K562 (cell line): ENCODE measurements around the gene CELA3A. TPM values are rescaled to one million over a fixed set of nuclear protein-coding genes. Genes with fewer than 3 reads are reported as not detected.

Experiments
- ARID2 ChIP-seq: fragments of 450-650 bp; IDR thresholded peaks from 2 replicates; pipeline ENCODE4 v1.6.1; 2017; ENCODE audit warnings: antibody characterized with exemption, mild to moderate bottlenecking
- ATF4 ChIP-seq: fragments of 450-650 bp; formaldehyde crosslinking; IDR thresholded peaks from 2 replicates; pipeline ENCODE4 v1.4.0; 2022; ENCODE audit warnings: mild to moderate bottlenecking, moderate library complexity
- CBX5 ChIP-seq: IDR thresholded peaks from 2 replicates; pipeline ENCODE4 v1.6.1; 2014; ENCODE audit warnings: low read depth, borderline replicate concordance
- CREBBP ChIP-seq: IDR thresholded peaks from one replicate; pipeline ENCODE4 v1.6.1; 2012; ENCODE audit warnings: low read depth, mild to moderate bottlenecking, control low read depth, inconsistent platforms, low read length
- DDX20 ChIP-seq: fragments of 450-650 bp; IDR thresholded peaks from 2 replicates; pipeline ENCODE4 v1.6.1; 2016; ENCODE audit warnings: missing genetic modification characterization, low read depth, mild to moderate bottlenecking, missing compliant biosample characterization, moderate library complexity
- FOXA3 ChIP-seq, 2 experiments: fragments of 450-650 bp in 1 of 2; sonication (generic) in 1 of 2; formaldehyde crosslinking; IDR thresholded peaks in 1 of 2; conservative IDR thresholded peaks in 1 of 2; 2 replicates each; pipeline versions ENCODE4 v1.4.0 to v1.8.0; 2020 to 2022; ENCODE audit warnings: mild to moderate bottlenecking in 2 of 2, missing genetic modification reagents in 1 of 2
- HNRNPL ChIP-seq: fragments of 200-400 bp; formaldehyde crosslinking; IDR thresholded peaks from 2 replicates; pipeline ENCODE4 v1.6.1; 2017; ENCODE audit warnings: low read depth, mild to moderate bottlenecking, low read length
- HOXB6 ChIP-seq: fragments of 250-450 bp; sonication (Bioruptor Pico); IDR thresholded peaks from 2 replicates; pipeline ENCODE4 v1.5.1; 2022; ENCODE audit warnings: mild to moderate bottlenecking, borderline replicate concordance
- IRF1 ChIP-seq: sonication (generic); formaldehyde crosslinking; IDR thresholded peaks from 2 replicates; pipeline ENCODE4 v1.8.0; 2022; ENCODE audit warnings: missing genetic modification reagents, mild to moderate bottlenecking, borderline replicate concordance
- MAFG ChIP-seq: fragments of 450-650 bp; conservative IDR thresholded peaks from 2 replicates; pipeline ENCODE4 v1.6.1; 2016; ENCODE audit warnings: missing genetic modification characterization, missing compliant biosample characterization
- MCM7 ChIP-seq, 2 experiments: fragments of 450-650 bp; IDR thresholded peaks; 2 replicates each; pipeline ENCODE4 v1.6.1; 2016 to 2018
- PRPF4 ChIP-seq: fragments of 200-400 bp; formaldehyde crosslinking; IDR thresholded peaks from one replicate; pipeline ENCODE4 v1.6.1; 2017; ENCODE audit warnings: low read length, low read depth, mild to moderate bottlenecking; ENCODE audit not compliant: insufficient read depth, poor library complexity, severe bottlenecking
- SOX6 ChIP-seq: fragments of 450-650 bp; IDR thresholded peaks from 2 replicates; pipeline ENCODE4 v1.6.1; 2014; ENCODE audit warnings: mild to moderate bottlenecking
- TARDBP ChIP-seq: fragments of 450-650 bp; IDR thresholded peaks from 2 replicates; pipeline ENCODE4 v1.6.1; 2016
- TFE3 ChIP-seq: fragments of 450-650 bp; formaldehyde crosslinking; IDR thresholded peaks from 2 replicates; pipeline ENCODE4 v1.4.0; 2020; ENCODE audit warnings: mild to moderate bottlenecking, mixed read lengths
- ZNF277 ChIP-seq: fragments of 250-450 bp; sonication (Bioruptor Pico); IDR thresholded peaks from 2 replicates; pipeline ENCODE4 v1.8.0; 2022; ENCODE audit warnings: inconsistent platforms, mild to moderate bottlenecking, moderate library complexity, borderline replicate concordance
- ZNF280A ChIP-seq: fragments of 450-650 bp; IDR thresholded peaks from 2 replicates; pipeline ENCODE4 v1.6.1; 2018; ENCODE audit warnings: mild to moderate bottlenecking, low read depth; ENCODE audit not compliant: partially characterized antibody
- ZNF3 ChIP-seq: fragments of 250-450 bp; sonication (Bioruptor Pico); IDR thresholded peaks from 2 replicates; pipeline ENCODE4 v1.5.0; 2021; ENCODE audit warnings: mild to moderate bottlenecking, moderate library complexity
- ZNF551 ChIP-seq: fragments of 250-450 bp; sonication (Bioruptor Pico); IDR thresholded peaks from 2 replicates; pipeline ENCODE4 v1.5.0; 2021; ENCODE audit warnings: mild to moderate bottlenecking, moderate library complexity
- ZNF75A ChIP-seq: fragments of 450-650 bp; formaldehyde crosslinking; IDR thresholded peaks from 2 replicates; pipeline ENCODE4 v1.4.0; 2020; ENCODE audit warnings: mild to moderate bottlenecking
- polyA plus RNA-seq, 8 experiments: library from polyadenylated mRNA; depleted of rRNA in 4 of 8; stranded (reverse) in 5 of 8; unstranded in 3 of 8; fragments of >200 nt; fragmentation: Nextera tagmentation in 2 of 8; fragmentation: Illumina TruSeq in 1 of 8; extraction: Ambion mirVana in 2 of 8; extraction: Trizol in 1 of 8; gene quantifications; 2 replicates each; pipeline versions ENCODE4 v1.2.1 to v1.2.3, GENCODE V29; 2011 to 2014; ENCODE audit warnings: inconsistent platforms in 1 of 8, missing spikeins in 1 of 8
- total RNA-seq, 7 experiments: library from RNA; depleted of rRNA in 6 of 7; stranded (reverse); fragments of >200 nt in 6 of 7; fragmentation: Illumina TruSeq in 2 of 7; extraction: Trizol in 2 of 7; gene quantifications; 2 replicates each; pipeline versions ENCODE4 v1.2.1 to v1.2.3, GENCODE V29; 2011 to 2021; ENCODE audit warnings: low replicate concordance in 1 of 7

The CELA3A gene
- total and polyA plus RNA-seq, 9 of the 15 experiments (the other 6 are each of a cell fraction or from before 2014, with no cell fraction given), result 5.4 TPM; not detected in 8

- TF ChIP-seq ZNF75A (CRISPR knock-in tag), result no peak
- TF ChIP-seq IRF1 (CRISPR knock-in tag), result no peak
- 0 out of 4 replicates have a peak, but pooled peaks of 1 of the 2 experiments have one; percentile 9 for TF ChIP-seq FOXA3 (CRISPR knock-in tag; conservative IDR thresholded peaks at IDR 0.05 in 1 of 2, IDR thresholded peaks at IDR 0.05 in 1 of 2)
- TF ChIP-seq CREBBP, result no peak
- TF ChIP-seq ATF4 (CRISPR knock-in tag), result peak; percentile 28; the same call in 1 of the 2 replicates
- no peak for TF ChIP-seq ZNF3
- no peak for TF ChIP-seq TARDBP
- TF ChIP-seq MCM7 (IDR thresholded peaks at IDR 0.05), result no peak
- TF ChIP-seq ZNF280A, result no peak
- TF ChIP-seq TFE3 (CRISPR knock-in tag), result no peak
- TF ChIP-seq HNRNPL, result peak; percentile 96
- no peak for TF ChIP-seq ZNF277 (CRISPR knock-in tag)
- no peak for TF ChIP-seq CBX5
- TF ChIP-seq ZNF551 (CRISPR knock-in tag), result no peak
- no peak for TF ChIP-seq MAFG
- no peak; the same call in 1 of the 2 replicates for TF ChIP-seq SOX6
- no peak for TF ChIP-seq HOXB6
- TF ChIP-seq ARID2, result no peak
- peak; percentile 60 for TF ChIP-seq PRPF4
- TF ChIP-seq DDX20 (tag), result no peak
These were observed 50.9 kb downstream of the CELA3A start, which contains the start of gene CDC42 (continued) for GRCh38 chr1:22052115-22053016.
